GM18861 (cell line): ENCODE results near the gene BRS3.
"Not testable (repeated sequence)": the region's sequence is repeated elsewhere in the genome, so short reads cannot be mapped to it uniquely, and the experiment has no call there.

Experiments
- ATAC-seq: cut with Tn5 transposase; IDR thresholded peaks from one replicate; pipeline ENCODE4 v1.9.1; 2021; ENCODE audit not compliant: unreplicated experiment

The BRS3 gene

DNA sequence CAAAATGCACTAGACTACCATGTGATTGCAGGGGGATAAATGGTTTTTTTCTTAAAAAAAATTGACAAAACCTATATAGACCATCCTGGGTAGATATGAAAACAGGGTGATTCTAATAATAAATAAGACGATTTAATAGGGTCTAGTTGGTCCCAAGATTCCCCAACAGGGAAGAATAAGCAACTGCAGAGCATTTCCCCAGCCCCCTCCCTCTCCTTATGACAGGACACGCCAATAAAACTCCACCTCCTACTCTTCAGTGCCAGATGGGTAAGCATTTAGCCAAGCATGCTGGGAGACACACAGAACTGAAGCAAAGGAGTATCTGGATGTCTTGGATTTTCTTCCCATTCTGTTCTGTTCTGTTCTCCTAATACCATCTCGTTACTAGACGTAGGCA lies at the start of gene BRS3:
TSS of gene BRS3 (plus strand) at position 301 of the 400 bp plus-strand sequence. CDS start 168 bp downstream, outside the sequence.
- no peak for ATAC-seq

DNA sequence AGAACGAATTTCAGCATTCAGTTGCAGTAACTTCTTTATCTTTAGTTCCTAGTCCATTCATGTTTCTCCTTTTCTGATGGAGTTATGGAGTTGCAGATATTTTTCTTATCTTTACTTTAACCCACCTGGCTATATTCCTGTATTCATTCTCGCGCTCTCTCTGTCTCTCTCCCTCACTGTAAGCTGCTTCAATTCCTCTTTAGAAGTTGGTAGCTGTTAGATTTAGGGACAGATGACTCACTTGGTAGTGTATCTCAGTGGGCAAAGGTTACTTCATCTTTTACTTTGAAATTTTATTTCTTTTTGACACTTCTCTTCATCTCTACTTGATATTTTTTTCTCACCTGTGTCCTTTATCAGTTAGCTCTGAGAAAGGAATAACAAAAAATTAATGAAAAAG lies 49.6 kb upstream of the BRS3 start:
- no peak for ATAC-seq

DNA sequence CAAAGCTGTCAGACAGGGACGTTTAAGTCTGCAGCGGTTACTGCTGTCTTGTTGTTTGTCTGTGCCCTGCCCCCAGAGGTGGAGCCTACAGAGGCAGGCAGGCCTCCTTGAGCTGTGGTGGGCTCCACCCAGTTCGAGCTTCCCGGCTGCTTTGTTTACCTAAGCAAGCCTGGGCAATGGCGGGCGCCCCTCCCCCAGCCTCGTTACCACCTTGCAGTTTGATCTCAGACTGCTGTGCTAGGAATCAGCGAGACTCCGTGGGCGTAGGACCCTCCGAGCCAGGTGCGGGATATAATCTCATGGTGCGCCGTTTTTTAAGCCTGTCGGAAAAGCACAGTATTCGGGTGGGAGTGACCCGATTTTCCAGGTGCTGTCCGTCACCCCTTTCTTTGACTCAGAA lies 42.1 kb upstream of the BRS3 start:
- not testable (repeated sequence) for ATAC-seq

DNA sequence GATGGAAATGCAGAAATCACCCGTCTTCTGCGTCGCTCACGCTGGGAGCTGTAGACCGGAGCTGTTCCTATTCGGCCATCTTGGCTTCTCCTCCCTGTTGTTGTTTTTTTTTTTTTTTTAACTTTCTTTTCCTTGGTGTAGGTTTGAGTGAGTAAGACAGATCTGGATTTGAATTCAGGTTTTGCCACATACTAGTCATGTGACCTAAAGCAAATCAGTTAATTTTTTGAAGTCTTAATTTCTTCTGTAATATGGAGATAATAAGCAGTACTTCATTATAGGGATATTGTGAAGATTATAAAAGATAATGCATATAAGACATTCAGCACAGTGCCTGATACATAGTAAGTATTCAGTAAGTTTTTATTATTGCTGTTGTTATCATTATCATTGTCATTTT lies 41.5 kb upstream of the BRS3 start:
- no peak for ATAC-seq

DNA sequence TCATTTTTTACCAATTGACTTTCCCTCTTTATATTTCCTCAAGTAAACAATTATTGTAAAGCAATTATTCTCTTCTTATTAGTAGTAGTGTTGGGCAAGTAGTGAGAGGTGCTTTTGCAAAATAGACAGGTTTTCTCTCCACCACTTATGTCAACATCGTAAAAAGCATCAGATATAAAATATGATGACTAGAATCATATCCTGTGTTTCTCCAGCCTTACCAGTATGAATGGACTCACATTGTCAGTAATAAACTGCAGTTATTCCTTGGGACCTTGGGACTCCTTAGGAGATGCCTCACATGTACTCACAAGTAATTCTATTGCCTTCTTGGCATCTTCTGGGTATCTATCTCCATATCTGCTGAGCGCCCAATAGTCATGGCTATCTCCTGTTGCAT lies 40.4 kb upstream of the BRS3 start:
- ATAC-seq: no peak

DNA sequence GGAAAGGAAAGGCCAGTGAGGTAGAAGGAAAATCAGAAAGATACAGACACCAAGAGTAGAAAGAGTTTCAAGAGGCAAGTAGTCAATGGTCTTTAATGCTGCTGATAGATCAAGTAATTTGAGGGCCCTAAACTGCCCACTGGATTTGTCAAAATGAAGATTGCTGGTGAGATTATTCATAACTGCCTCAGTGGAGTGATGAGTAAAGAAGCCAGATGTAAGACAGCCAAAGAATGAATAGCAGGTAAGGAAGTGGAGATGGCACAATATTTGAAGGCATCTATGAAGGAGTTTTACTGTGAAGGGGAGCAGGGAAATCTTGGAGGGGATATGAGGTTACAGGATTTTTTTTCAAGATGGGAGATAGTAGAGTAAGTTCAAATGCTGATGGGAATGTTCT lies 39.8 kb upstream of the BRS3 start:
- ATAC-seq: no peak

DNA sequence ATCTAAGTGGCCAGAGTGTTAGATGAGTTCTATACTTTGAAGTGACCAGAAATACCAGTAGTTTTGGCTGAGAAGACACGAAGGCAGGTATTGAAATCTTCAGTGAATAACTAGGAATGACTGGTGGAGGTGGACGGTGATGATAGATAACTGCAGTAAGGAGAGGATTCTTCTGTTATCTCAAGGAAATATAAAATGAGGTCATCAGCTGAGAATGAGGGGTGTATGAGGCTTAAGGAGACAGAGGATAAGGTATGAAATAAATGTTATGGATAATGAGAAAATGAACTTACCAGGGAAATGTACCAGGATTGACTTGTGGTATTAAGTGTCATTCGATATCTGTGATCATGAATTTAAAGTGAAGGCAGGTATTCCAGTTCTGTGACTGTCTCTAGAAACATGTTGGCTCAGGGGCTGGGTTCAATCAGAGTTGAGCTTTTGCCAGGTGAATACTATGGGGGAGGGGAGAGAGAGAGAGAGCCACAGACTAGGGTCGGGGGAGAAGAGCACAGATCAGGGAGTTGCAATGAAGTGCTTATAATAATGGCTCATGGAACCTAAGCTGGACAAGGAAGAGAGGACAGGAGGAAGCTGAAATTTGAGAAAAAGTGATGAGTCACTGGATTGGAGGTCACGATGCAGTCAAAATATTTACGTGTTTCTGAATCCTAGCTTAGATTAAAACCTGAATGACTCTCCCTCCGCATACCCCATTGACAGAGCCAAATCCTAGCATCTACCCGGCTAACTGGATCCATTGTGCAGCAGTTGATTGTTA lies 37.5 kb upstream of the BRS3 start:
- ATAC-seq: no peak

DNA sequence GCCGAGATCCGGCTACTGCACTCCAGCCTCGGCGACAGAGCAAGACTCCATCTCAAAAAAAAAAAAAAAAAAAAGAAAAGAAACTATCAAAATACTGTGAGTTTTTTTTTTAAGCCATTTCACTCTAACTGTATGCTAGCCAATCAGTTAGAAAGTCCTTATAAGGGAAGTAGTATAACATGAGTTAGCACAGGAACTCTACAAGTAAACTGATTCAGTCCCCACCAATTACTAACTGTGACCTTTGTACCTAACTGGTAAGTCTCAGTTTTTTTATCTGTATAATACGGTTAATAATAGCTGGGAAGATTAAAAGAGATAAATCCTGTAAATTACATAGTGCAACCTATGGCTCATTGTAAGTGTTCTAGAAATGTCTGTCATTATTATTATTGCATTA lies 35.1 kb upstream of the BRS3 start:
- ATAC-seq: no peak

DNA sequence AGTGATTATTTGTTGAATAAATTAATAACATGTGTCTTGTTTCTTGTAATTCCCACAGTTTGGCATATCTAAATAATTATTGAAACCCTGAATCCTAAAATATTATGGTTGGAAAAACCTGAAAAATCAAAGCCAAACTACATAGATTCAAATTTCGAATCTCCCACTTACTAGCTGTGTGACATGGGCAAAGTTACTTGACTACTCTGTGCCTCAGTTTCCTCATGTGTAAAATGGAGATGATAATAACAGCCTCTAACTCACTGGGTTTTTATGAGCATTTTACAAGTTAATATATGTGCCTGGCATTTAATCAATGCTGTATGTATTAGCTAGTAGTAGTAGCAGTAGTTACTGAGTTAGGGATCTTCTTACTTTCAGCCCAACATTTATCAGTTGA lies 34.6 kb upstream of the BRS3 start:
- ATAC-seq: no peak

DNA sequence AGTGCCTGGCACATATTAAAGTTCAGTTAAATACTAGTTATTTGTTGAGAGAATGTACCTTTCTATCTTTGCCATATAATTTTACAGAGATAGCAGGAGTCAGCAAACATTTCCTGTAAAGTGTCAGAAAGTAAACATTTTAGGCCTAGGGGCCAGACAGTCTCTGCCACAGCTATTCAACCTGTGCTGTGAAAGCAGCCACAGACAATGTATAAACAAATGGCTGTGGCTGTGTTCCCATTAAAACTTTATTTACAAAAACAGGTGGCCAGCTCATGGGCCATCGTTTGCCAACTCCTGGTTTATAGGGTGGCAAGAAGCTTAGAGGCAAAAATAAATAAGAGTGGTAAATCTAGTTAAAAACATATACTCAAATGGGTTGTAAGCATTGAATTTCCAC lies 34.0 kb upstream of the BRS3 start:
- ATAC-seq: no peak

DNA sequence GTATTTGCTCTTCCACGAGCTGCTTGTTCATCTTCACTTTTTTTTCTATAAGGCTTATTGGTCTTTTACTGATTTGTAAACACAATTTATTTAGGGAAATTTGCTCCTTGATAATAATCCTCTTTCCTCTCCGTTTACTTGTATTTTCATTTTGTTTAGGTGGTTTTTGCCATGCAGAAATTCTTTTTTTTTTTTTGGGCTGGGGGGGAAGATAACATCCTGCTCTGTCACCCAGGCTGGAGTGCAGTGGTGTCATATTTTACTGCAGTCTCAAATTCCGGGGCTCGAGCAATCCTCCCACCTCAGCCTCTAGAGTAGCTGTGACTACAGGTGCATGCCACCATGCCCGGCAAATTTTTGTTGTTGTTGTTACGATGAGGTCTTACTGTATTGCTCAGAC lies 31.6 kb upstream of the BRS3 start:
- no peak for ATAC-seq

DNA sequence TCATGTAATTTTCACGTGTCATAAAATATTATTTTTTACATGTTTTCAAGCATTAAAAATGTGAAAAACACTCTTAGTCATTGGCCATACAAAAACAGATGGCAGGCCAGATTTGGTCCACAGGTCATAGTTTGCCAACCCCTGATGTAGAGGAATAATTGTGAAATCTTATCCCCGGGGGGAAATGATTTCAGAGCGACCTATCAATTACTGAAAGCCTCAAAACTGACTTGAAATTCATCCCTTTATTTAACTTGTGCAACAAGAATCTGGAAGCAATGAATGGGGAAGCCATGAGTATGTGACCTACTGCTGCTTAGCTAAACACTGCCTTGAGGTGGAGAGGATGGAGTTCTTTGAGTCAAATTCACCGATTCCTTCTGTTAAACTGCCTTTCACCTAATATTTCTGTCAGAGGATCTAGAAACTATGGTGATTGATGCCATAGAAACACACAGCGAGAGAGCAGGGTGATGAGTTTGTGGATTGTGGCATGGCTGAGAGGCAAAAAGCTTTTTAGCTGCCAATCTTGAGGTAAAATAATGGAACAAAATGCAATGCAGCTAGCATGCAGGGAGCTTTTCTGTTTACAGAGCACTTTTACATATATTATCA lies 30.3 kb upstream of the BRS3 start:
- ATAC-seq: no peak

DNA sequence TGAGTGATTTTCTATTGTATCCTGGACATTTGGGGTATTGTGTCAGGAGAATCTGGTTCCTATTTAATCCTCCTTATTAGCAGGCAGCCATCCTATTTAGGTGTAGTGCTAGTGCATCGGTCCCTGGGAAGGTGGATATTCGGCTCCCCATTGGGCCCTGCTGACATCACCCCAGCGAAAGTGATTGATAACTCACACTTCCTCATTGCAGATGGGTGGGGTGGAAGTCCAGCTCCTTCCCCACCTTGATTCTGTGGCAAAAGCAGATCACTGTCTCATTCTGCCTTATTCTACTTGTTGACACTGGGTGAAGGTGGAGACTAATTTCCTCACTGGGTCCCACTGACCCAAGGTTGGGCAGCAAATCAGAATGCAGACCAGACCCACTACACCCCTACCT lies 23.2 kb upstream of the BRS3 start:
- ATAC-seq: no peak

DNA sequence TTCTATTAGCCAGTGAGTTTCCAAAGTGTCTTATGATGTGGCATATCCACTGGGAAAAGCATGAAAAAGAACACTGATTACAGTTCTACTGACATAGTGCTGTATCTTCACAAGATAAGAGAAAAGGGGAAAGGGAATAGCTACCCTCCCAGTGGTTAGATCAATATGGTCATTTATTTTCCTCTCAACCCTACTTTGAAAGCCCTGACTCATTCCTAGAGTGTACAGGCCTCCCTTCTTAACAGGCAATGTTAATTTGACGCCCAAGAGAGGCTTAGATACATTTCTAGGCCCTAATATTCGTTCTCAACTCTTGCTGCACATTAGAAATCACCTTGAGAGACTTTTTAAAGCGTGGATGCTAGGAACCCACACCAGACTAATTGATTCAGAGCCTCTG lies 20.4 kb upstream of the BRS3 start:
- ATAC-seq: no peak

DNA sequence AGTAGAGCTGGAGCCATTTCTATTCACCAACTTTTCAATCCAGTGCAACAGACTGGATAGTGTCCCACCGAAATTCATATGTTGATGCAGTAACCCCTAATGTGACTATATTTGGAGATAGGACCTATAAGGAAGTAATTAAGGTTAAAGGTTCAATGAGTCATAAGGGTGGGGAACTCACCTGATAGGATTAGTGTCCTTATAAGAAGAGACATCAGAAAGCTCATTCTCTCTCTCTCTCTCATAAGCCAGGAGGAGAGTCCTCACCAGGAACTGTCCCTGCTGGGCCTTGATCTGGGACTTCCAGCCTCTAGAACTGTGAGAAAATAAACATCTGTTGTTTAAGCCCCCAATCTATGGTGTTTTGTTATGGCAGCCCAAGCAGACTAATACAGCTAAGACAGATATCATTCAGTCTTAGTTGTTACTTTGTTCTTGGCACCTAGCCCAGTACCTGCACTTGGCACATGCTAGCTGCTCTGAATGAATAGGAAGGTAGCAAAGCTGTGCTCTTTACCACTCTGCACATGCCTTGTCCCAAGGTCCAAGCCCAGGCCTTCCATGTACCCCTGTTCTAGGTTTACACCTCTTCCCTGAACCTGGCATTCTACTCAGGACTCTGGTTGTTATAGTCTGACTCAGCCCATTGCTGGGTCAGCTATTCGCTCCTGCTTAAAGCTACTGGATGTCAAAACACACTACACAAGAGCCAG lies 19.2 kb upstream of the BRS3 start:
- no peak for ATAC-seq

DNA sequence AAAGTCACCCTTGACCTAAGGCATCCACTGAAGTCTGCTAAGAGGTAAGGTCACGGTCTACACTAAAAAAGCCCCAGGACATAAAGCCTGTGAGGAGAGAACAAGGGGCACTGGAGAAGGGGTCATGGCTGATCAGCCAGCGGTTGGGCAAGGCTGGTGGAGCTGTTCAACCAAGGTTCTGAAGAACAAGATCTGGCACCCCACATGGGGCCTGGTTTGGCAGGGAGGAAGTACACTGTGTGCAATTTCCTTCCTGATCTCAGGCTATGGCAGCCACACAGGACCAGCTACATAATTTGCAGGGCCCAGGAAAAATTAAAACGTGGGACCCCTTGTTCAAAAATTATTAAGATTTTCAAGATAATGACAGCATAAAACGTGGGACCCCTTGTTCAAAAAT lies 14.1 kb upstream of the BRS3 start:
- ATAC-seq: no peak

DNA sequence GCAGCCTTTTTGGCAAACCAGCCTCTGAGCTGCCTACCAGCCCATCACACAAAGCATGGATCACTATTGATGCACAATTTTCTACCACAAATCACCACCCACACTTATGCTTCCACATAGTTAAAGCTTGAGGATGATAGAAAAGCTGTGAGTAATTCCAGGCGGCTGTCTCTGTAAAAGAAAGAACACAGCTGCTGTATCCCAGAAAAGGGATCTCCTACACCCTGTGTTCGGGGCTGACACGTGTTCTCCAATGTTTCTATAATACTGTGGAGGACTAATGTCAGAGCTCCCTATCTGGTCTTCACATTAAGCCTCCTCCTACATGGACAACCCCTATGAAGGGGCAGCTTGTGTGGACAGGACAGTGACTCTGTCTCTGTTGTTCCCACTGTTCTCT lies 12.5 kb upstream of the BRS3 start:
- no peak for ATAC-seq

DNA sequence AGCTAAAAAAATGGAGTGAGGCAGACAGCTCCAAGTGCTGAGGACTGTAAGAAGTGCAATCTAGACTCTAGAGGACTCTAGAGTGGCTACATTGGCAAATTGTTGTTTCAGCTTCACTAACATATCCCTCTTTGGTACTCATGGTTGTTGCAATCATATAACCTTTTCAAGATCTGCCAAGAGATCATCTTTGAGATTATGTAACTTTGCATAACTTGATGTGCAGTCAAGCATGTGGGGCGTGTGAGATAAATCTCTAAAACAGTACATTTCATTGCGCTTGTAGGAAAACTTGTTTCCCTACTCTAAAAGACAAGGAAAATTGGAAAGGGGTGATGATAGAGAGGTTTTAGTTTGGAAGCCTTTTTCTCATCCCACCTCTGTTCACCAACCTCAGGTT lies 11.2 kb upstream of the BRS3 start:
- ATAC-seq: no peak

DNA sequence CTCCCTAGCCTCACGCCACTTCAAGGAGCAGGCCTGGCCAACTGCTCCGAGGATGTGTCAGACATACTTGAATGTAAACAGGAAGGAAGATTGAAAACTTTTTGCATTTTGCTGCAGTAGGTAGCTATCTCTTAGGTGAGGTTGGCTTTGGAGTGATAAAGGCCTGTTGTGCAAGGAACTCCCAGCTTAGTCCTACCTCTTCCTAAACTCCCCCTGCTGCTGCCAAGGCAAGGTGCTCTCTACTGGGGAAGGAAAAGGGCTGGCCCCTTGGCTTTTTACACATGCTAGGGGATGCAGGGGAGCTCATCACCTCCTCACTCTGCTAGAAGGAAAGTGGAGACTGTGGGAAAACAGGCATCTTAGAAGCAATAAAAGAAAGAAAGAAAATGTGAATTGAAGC lies 10.7 kb upstream of the BRS3 start:
- no peak for ATAC-seq

DNA sequence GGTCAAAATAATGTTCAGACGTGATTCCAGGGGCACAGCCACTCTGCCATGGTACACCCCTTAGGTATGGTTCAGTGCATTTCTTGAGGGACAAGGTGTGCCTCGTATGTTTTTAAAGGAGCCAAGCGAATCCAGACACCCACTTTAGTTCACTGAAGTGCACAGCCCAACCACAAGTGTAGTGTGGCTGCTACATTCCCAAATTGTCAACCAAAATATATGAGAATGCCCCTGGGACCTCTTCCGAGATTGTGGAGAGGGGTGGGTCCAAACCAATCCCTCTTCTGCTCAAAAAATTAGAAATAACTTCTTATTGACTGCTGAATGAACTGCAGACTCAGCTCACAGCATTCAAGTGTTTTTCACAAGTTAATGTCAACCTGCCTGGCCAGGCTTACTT lies 7.4 kb upstream of the BRS3 start:
- ATAC-seq: no peak

DNA sequence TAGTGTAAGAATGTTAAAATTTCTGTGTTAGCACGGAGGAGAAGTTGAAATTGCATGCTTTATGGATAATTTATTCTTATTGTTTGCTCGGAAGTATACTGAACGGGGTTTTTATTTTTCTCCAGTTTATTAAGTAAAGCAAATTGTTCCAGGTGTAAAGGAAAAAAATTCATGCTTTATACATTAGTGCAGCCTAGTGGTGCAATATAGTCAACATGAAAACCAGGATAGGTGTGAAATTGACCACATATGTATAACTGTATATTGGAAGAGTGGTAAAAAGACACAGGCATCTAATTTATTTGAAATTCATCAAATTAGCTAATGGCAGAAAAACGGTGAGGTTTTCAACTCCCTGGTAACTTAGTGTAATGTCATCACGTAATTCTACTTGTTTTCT lies 959 bp downstream of the BRS3 start:
- ATAC-seq: no peak

DNA sequence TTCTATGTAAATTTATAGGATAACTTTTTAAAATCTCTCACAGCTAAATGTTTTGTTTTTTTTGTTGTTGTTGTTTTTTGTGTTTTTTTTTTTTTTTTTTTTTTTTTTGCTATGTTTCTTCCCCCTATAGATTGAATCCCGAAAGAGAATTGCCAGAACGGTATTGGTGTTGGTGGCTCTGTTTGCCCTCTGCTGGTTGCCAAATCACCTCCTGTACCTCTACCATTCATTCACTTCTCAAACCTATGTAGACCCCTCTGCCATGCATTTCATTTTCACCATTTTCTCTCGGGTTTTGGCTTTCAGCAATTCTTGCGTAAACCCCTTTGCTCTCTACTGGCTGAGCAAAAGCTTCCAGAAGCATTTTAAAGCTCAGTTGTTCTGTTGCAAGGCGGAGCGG lies 4.1 kb downstream of the BRS3 start:
- ATAC-seq: no peak
